ENCODE data around the gene IFFO2. TPM values are rescaled to one million over a fixed set of nuclear protein-coding genes. Genes with fewer than 3 reads are reported as not detected.

IFFO2 gene
- total and polyA plus RNA-seq, 10 of the 15 experiments (the other 5 are each of a cell fraction or from before 2014, with no cell fraction given), result 1.2 to 18.4 (median 6.7) TPM

DNA sequence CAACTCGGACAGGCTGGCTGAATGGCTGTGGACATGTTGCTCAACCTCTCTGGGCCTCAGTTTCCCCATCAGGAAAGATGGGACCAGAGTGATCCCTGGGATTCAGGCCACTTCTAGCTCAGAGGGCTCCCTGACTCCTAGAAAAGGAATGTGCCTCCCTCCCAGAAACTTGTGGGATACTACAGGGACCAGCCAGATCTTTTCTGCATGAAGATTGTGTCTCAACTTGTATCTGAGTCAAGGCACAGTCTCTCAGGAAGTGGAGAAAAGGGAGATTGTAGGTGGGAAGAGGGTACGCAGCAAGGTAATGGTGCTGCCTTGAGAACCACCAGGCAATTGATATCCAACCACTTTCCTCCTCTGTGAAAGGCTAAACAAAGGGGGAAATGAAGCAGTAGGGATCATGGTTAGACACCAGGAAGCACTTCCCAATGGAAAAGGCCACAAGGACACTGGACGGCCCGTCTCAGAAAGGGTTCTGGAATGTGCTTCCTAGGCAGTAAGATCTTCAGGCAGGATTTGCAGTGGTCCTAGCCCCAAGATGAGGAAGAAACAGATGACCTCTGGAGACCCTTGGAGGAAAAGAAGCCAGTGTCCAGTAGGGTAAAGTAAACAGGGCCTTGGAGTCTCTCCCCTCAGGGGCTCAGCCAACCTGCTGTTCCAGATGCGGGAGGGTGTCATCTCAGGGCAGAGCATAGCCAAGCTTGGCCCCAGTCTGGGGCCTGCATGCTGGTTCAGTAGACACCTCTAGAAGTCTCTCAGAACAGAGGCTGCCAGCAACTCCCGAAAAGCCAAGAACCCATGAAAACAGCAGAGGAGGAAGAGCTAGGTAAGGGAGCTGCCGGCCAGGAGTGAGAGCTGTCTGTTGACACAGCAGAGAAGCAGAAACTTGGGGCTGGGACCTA is 16.8 kb downstream of the IFFO2 start (continued):
- TF ChIP-seq BHLHE40 (IDR thresholded peaks at IDR 0.05; ENCODE audit: borderline replicate concordance in 1 of 2, low read depth in 2 of 2, low read length in 1 of 2), result no peak
- no peak for TF ChIP-seq FOXK2 (IDR thresholded peaks at IDR 0.05)
- TF ChIP-seq CHD2 (IDR thresholded peaks at IDR 0.05; ENCODE audit: borderline replicate concordance, low read depth, low read length), result no peak
- TF ChIP-seq PAX5 (IDR thresholded peaks at IDR 0.05; ENCODE audit: borderline replicate concordance, low read depth, low read length), result no peak
- TF ChIP-seq GABPA (IDR thresholded peaks at IDR 0.05; ENCODE audit: low read depth), result no peak
- TF ChIP-seq, protein P1, sequence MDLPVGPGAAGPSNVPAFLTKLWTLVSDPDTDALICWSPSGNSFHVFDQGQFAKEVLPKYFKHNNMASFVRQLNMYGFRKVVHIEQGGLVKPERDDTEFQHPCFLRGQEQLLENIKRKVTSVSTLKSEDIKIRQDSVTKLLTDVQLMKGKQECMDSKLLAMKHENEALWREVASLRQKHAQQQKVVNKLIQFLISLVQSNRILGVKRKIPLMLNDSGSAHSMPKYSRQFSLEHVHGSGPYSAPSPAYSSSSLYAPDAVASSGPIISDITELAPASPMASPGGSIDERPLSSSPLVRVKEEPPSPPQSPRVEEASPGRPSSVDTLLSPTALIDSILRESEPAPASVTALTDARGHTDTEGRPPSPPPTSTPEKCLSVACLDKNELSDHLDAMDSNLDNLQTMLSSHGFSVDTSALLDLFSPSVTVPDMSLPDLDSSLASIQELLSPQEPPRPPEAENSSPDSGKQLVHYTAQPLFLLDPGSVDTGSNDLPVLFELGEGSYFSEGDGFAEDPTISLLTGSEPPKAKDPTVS (IDR thresholded peaks at IDR 0.05; ENCODE audit: low read depth, low read length), result no peak

DNA sequence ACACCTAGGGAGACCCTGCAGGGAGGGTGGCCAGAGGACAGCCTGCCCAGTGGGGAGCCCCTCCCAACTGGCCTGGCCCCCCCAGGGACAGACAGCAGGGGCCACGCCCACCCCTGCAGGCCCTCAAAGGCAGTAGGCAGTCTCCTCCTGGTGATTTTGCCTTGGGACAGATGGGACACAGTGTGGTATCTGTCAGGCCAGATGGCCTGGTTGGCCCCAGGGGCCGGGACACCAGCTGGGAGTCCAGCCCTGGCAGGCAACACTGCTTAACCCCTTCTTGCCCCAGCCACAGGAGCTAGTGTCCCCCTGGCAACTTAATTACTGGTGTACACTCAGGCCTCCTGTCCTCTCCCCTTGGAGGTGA is 17.8 kb downstream of the IFFO2 start:
- Histone ChIP-seq H3K27ac (ENCODE audit: control insufficient read depth, insufficient read depth) (no peak overlapping the region), H3K36me3 (ENCODE audit: control insufficient read depth in 2 of 2, insufficient read depth in 2 of 2, low read length in 1 of 2) (no peaks in the 10 kb centered on the region), H3K4me1 (ENCODE audit: control insufficient read depth, insufficient read depth, low read length) (peaks cover 5% of the 10 kb centered on the region; the same call in 1 of the 2 replicates), H3K27me3 (replicated peaks in 1 of 2; ENCODE audit: control insufficient read depth in 2 of 2, insufficient read depth in 2 of 2, low read length in 1 of 2) (no peaks in the 10 kb centered on the region), H3K9me3 (replicated peaks; ENCODE audit: control insufficient read depth, insufficient read depth, low read length) (no peaks in the 10 kb centered on the region), H3K9ac (ENCODE audit: control insufficient read depth, insufficient read depth, low read length) (no peak overlapping the region), H3K79me2 (ENCODE audit: control insufficient read depth, insufficient read depth, low read length) (no peaks in the 10 kb centered on the region; the same call in 1 of the 2 replicates), H4K20me1 (ENCODE audit: control insufficient read depth, insufficient read depth) (no peaks in the 10 kb centered on the region), H3K4me2 (ENCODE audit: control insufficient read depth, insufficient read depth) (no peak overlapping the region), H3K4me3 (no peak overlapping the region), H2AFZ (ENCODE audit: control insufficient read depth, low read depth, low read length) (no peak overlapping the region)
- WGBS (ENCODE audit: insufficient coverage, insufficient replicate concordance, low lambda C conversion rate, missing lambda C conversion rate), result 0% methylated on average over 2 of the region's 2 CpGs
- RAD21 ChIA-PET (ENCODE audit: unreplicated experiment), result interaction anchor here (0.9 kb wide), 1 partner anchor 13 kb away, joined by 4 read pairs; no protein-coding TSS in a partner anchor
- ATAC-seq (peak; percentile 29), FAIRE-seq (no peak), DNase-seq (ENCODE audit: low read depth, low spot score) (no peak)
- in situ Hi-C loops (cut with MboI), result no loop called here
- no TSS peak for BruUV-seq (replicated peaks)
- intact Hi-C loops (cut with micrococcal nuclease; ENCODE audit: unreplicated experiment), result no loop called here
- SMC1A ChIA-PET (ENCODE audit: uncharacterized antibody, unreplicated experiment), result interaction anchor here (1.0 kb wide), 1 partner anchor 18 kb away, joined by 3 read pairs; the partner anchor contains the start of gene IFFO2
- POLR2A ChIA-PET, result interaction anchor here (1.0 kb wide), 1 partner anchor 12 kb away, joined by 3 read pairs; no protein-coding TSS in a partner anchor
- CTCF ChIA-PET, result interaction anchor here (0.5 kb wide), 1 partner anchor 658 kb away, joined by 3 read pairs; no protein-coding TSS in a partner anchor
- no peak for TF ChIP-seq YBX1 (IDR thresholded peaks at IDR 0.05)
- TF ChIP-seq, protein P2, sequence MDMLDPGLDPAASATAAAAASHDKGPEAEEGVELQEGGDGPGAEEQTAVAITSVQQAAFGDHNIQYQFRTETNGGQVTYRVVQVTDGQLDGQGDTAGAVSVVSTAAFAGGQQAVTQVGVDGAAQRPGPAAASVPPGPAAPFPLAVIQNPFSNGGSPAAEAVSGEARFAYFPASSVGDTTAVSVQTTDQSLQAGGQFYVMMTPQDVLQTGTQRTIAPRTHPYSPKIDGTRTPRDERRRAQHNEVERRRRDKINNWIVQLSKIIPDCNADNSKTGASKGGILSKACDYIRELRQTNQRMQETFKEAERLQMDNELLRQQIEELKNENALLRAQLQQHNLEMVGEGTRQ (IDR thresholded peaks at IDR 0.05; ENCODE audit: borderline replicate concordance, low read depth, low read length), result no peak
- no peak for TF ChIP-seq SUZ12 (IDR thresholded peaks at IDR 0.05; ENCODE audit: unreplicated experiment)
- TF ChIP-seq, protein P3, sequence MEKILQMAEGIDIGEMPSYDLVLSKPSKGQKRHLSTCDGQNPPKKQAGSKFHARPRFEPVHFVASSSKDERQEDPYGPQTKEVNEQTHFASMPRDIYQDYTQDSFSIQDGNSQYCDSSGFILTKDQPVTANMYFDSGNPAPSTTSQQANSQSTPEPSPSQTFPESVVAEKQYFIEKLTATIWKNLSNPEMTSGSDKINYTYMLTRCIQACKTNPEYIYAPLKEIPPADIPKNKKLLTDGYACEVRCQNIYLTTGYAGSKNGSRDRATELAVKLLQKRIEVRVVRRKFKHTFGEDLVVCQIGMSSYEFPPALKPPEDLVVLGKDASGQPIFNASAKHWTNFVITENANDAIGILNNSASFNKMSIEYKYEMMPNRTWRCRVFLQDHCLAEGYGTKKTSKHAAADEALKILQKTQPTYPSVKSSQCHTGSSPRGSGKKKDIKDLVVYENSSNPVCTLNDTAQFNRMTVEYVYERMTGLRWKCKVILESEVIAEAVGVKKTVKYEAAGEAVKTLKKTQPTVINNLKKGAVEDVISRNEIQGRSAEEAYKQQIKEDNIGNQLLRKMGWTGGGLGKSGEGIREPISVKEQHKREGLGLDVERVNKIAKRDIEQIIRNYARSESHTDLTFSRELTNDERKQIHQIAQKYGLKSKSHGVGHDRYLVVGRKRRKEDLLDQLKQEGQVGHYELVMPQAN (conservative IDR thresholded peaks at IDR 0.05), result no peak
- TF ChIP-seq JUNB (IDR thresholded peaks at IDR 0.05), result no peak
- TF ChIP-seq, protein P4, sequence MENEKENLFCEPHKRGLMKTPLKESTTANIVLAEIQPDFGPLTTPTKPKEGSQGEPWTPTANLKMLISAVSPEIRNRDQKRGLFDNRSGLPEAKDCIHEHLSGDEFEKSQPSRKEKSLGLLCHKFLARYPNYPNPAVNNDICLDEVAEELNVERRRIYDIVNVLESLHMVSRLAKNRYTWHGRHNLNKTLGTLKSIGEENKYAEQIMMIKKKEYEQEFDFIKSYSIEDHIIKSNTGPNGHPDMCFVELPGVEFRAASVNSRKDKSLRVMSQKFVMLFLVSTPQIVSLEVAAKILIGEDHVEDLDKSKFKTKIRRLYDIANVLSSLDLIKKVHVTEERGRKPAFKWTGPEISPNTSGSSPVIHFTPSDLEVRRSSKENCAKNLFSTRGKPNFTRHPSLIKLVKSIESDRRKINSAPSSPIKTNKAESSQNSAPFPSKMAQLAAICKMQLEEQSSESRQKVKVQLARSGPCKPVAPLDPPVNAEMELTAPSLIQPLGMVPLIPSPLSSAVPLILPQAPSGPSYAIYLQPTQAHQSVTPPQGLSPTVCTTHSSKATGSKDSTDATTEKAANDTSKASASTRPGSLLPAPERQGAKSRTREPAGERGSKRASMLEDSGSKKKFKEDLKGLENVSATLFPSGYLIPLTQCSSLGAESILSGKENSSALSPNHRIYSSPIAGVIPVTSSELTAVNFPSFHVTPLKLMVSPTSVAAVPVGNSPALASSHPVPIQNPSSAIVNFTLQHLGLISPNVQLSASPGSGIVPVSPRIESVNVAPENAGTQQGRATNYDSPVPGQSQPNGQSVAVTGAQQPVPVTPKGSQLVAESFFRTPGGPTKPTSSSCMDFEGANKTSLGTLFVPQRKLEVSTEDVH (IDR thresholded peaks at IDR 0.05; ENCODE audit: low read depth, partially characterized antibody), result no peak
- TF ChIP-seq BCL11A (IDR thresholded peaks at IDR 0.05; ENCODE audit: low read depth, low read length), result no peak
- no peak for TF ChIP-seq MYC (IDR thresholded peaks at IDR 0.05; ENCODE audit: insufficient read depth, insufficient read length, insufficient replicate concordance, low read length, severe bottlenecking)

Measured in GM12878 (cell line).